NCI-H2196 treated with DMSO at 0.1 percent for 48 hours (cell line): ENCODE results near the gene DDI2.
"Not testable (repeated sequence)": the region's sequence is repeated elsewhere in the genome, so short reads cannot be mapped to it uniquely, and the experiment has no call there.

Experiments used
- DNase-seq: peaks from one replicate; lab custom pipeline; 2025; ENCODE audit not compliant: unreplicated experiment; lab: John Stamatoyannopoulos, UW

The DDI2 gene

GRCh38 chr1:15617173-15618076, at the start of gene DDI2:
Gene DDI2, plus strand, starts transcription at chr1:15617458. Its CDS starts 213 bp downstream, at chr1:15617671.
- DNase-seq: peak; percentile 90

GRCh38 chr1:15568387-15569073, 48.7 kb upstream of the DDI2 start:
- no peak for DNase-seq

GRCh38 chr1:15570861-15571260, 46.4 kb upstream of the DDI2 start:
- DNase-seq: no peak

- DNase-seq: no peak
These were observed 46.0 kb upstream of the DDI2 start for GRCh38 chr1:15571266-15571665.

- no peak for DNase-seq
These were observed 43.8 kb upstream of the DDI2 start for GRCh38 chr1:15573477-15573876.

- DNase-seq: no peak
These were observed 42.5 kb upstream of the DDI2 start for GRCh38 chr1:15574741-15575140.

GRCh38 chr1:15575549-15576150, 41.6 kb upstream of the DDI2 start:
- no peak for DNase-seq

- DNase-seq: peak; percentile 42
These were observed 39.6 kb upstream of the DDI2 start for GRCh38 chr1:15577691-15578090.

GRCh38 chr1:15578921-15579682, 38.2 kb upstream of the DDI2 start:
- no peak for DNase-seq

GRCh38 chr1:15579683-15580047, 37.6 kb upstream of the DDI2 start:
- no peak for DNase-seq

GRCh38 chr1:15583016-15583706, 34.1 kb upstream of the DDI2 start:
- DNase-seq: no peak

GRCh38 chr1:15584489-15585363, 32.5 kb upstream of the DDI2 start, which contains the start of gene AGMAT:
Gene AGMAT, minus strand, starts transcription at chr1:15585051. Its CDS starts 84 bp downstream, at chr1:15584967.
- DNase-seq: no peak

GRCh38 chr1:15592285-15592684, 25.0 kb upstream of the DDI2 start:
- no peak for DNase-seq

- DNase-seq: no peak
These were observed 21.2 kb upstream of the DDI2 start for GRCh38 chr1:15595809-15596617.

GRCh38 chr1:15598436-15598835, 18.8 kb upstream of the DDI2 start:
- no peak for DNase-seq

- DNase-seq: peak; percentile 97
These were observed 13.9 kb upstream of the DDI2 start for GRCh38 chr1:15603050-15603965.

- DNase-seq: not testable (repeated sequence)
These were observed 13.3 kb upstream of the DDI2 start for GRCh38 chr1:15603966-15604282.

GRCh38 chr1:15604400-15604799, 12.9 kb upstream of the DDI2 start:
- DNase-seq: not testable (repeated sequence)
